GM21619 (cell line): ENCODE measurements around the gene CHD1.

Experiments
- ATAC-seq: cut with Tn5 transposase; IDR thresholded peaks from one replicate; pipeline ENCODE4 v1.9.1; 2021; ENCODE audit not compliant: unreplicated experiment

CHD1 gene

DNA sequence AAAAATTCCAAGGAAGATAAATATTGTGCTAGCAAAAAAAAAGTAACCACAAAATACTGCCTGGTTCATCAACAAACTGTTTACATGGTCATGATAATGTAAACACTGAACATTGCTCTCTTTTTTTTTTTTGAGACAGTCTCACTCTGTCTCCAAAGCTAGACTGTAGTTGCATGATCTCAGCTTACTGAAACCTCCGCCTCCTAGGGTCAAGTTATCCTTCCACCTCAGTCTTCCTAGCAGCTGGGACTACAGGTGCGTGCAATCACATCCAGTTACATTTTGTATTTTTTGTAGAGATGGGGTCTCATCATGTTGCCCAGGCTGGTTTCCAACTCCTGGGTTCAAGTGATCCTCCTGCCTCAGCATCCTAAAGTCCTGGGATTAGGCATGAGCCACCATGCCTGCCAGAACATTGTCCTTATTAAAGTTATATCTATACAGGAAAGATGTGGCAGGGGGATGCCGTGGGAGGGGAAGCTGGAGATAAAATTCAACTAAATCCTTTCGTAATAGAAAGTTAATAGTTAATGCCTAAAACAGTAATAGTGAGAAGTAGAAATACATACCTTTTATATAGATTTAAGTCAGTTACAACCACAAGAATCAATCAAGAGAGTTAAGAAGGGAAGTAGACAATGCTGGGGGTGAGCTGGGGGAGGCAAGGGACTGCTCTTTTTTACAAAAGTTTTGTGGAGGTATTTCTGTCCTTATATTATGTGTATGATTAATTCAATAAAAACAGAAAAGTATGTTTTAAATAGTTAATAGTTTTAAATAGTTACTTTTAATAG, 103.0 kb downstream of the CHD1 start:
- ATAC-seq: no peak

DNA sequence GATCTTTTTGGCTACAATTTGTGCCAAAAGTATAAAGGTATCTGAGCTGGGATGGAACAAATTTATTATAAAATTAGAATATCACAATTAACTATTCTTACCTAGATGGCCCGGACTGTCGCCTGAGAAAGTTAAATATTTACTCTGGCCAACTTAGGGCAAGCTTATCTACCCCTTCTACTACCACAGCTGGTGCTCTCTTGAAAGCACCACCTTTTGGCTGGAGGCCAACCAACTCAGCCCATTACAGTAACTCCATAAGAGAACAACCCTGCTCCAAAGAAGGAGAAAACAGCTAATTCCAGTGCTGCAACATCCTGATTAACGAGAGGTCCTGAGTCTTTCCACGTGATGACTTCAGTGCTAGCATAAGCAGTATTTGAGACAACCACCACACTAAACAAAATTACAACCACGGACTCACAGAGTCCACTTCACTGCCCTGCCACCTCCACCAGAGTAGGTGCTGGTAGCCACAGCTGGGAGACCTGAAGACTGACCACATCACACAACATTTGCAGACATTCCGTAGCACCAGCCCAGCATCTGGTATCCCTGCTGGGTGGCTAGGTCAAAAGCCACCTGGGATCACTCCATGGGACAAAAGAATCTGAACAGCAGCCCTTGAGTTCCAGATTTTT, 112.1 kb downstream of the CHD1 start:
- no peak for ATAC-seq

DNA sequence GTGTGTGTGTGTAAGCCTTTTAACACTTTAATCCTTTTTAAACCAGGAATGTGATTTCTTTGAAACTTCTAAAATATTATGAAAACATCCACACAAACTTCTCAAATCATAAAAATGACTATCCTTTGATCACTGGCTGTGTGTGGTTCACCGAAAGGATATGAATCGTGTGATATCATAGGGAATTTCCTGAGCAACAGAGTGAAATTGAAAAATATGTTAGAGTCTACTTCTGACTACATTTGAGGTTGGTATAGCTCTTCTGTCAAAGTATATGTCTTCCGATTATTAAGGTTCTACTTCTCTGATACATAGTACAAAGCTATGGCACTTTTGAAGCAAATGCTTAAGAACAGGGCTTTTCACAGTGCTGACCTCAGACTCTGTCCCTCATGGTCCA, 115.1 kb downstream of the CHD1 start:
- no peak for ATAC-seq

DNA sequence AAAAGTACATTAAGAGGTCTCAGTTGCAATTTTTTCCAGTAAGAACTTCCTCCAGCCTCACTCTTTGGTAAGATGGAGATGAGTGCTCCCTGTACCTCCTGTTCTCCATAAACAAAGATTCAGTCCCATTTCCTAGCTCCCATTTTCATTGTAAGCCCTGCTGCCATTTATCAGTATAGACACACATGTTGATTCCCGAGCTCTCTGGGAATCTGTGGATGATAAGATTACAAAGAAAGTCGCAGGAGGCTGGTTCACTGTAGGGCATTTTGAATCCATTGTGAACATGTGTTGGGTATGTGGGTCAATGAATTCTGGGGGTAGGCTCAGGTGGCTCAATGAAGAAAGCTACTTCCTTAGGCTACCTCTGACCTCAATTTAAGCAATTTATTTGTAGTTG, 118.6 kb downstream of the CHD1 start:
- no peak for ATAC-seq

DNA sequence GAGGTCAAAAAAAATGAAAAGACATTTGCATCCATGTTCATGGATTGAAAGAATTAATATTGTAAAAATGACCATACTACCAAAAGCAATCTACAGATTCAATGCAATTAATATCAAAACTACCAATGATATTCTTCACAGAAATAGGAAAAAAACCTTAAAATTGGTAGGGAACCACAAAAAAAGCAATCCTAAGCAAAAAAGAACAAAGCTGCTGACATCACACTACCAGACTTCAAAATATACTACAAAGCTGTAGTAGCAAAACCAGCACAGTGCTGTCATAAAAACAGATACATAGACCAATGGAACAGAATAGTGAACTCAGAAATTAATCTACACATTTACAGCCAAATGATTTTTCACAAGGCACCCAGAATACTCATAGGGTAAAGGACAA, 121.0 kb downstream of the CHD1 start:
- ATAC-seq: no peak

DNA sequence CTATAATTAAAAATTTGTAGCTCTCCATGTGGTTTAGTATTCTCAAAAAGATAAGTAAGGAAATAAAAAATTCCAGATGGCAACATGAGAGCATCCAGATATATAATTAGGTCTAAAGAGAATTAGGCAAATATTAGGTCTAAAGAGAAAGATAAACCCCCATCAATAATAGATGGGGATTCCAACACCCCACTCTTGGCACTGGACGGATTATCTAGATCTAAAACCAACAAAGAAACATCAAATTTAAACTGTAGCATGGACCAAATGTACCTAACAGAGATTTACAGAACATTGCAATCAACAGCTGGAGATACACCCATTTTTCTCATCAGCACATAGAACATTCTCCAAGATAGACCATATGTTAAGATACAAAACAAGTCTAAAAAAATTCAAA, 123.7 kb downstream of the CHD1 start:
- ATAC-seq: no peak

DNA sequence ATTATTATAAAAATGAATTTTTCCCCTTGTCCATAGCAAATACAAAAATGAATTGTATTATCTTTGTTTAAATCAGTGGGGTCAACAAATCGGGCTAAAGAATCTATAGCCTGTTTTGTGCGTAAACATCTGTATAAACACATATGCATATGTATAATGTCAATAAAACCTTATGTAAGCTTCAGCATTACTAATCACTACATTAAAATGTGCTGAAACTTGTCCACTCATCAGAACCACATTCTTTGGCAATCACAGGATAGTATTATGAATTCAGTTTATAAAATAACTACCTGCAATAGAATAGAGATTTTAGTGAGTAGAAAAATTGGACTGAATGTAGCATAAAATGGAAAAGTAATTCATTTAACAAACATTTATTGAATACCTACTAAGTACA, 124.7 kb downstream of the CHD1 start:
- ATAC-seq: no peak
